Fibroblast of pulmonary artery (primary cell): ENCODE results near the gene CAST.

Experiments
- DNase-seq: peaks from one replicate; pipeline ENCODE4 v3.0.0-alpha.2; 2010; ENCODE audit warnings: low read depth
- H3K4me3 ChIP-seq: replicated peaks from 2 replicates; pipeline ENCODE4 v1.5.1; 2011; ENCODE audit warnings: low read depth, mild to moderate bottlenecking, control low read depth, low read length, moderate library complexity
- CTCF ChIP-seq: IDR thresholded peaks from 2 replicates; pipeline ENCODE4 v1.5.1; 2011; ENCODE audit warnings: mild to moderate bottlenecking, control low read depth, low read length, inconsistent platforms; ENCODE audit errors: missing control alignments

CAST gene

DNA sequence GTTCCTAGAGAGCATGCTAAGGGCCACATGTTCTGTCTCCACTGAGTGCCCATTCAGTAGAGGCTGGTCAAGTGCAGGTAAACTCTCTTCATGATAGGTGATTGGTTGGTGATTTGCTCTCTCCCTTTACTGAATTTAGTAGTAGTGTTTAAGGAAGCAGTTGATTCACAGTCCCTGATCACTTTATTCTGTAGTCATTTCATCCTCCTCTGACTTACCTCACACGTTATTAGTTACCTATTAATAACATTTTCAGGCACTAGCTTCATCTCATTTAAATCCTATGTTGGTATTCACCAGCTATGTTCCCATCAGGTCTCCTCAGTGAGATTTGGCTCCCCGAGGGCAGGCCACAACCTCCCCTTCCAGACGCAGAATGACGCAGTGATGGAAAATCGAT lies 93.7 kb downstream of the CAST start:
- TF ChIP-seq CTCF = no peak
- no peak overlapping the region for H3K4me3 ChIP-seq
- no peak for DNase-seq

DNA sequence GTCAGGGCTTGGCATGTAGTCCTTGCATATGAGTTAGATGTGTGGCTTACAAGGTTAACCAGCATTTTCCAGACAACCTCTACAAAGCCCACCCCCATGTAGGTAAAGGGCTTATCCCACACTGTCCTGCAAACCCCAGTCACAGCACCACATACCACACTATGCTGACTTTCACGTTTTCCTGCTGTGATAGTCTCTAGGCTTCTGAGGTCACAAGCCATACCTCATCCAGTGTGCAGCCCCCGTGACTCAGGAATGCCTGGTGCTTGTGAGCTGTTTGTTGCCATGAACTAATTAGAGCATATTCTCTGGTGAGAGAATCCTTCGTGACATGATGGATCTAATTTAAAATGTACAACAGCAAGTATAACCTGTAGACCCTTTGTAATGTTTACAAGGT lies 94.8 kb downstream of the CAST start:
- H3K4me3 ChIP-seq = no peak overlapping the region
- no peak for TF ChIP-seq CTCF
- no peak for DNase-seq

GRCh38 chr5:96758621-96759020 lies 96.4 kb downstream of the CAST start:
- TF ChIP-seq CTCF = no peak
- DNase-seq = no peak
- H3K4me3 ChIP-seq = no peak overlapping the region

- DNase-seq = no peak
- TF ChIP-seq CTCF = no peak
- H3K4me3 ChIP-seq = no peak overlapping the region
These were observed 99.4 kb downstream of the CAST start for GRCh38 chr5:96761618-96762017.

GRCh38 chr5:96763026-96763425 lies 100.8 kb downstream of the CAST start:
- DNase-seq = no peak
- TF ChIP-seq CTCF = no peak
- H3K4me3 ChIP-seq = no peak overlapping the region

- TF ChIP-seq CTCF = no peak
- no peak for DNase-seq
- no peak overlapping the region for H3K4me3 ChIP-seq
These were observed 102.9 kb downstream of the CAST start for GRCh38 chr5:96765043-96765442.

DNA sequence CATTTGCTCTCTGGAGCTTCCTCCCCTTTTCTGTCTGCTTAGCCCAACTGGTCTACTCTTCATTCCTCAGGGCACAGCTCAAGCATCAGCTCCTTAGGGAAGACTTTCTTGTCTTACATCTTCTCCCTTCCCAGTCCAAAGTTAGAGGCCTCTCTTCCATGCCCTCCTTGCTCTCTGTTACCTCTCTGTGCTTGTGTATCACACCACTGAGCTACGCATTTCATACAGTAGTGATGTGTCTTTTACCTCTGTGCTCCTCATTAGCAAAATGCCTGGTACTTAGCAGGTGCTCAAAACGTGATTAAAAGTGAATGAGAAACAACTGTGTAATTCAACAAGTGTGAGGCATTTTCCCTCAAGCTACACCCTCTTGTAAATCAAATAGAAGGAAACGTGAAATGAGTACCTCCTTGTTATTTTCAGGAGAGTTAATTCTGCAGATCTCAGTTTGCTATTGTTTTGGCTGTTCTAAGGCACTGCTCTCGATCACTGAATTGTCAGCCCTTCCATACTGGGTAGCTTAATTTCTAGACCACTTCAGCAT lies 106.6 kb downstream of the CAST start:
- no peak overlapping the region for H3K4me3 ChIP-seq
- TF ChIP-seq CTCF = no peak
- no peak for DNase-seq
